Skeletal muscle tissue (tissue), 4 donors: ENCODE data around the gene TESK2. TPM values are rescaled to one million over a fixed set of nuclear protein-coding genes. Genes with fewer than 3 reads are reported as not detected.

ENCODE experiments used
- H3K27ac ChIP-seq: one replicate; pipeline ENCODE4 v1.7.0; 2013; ENCODE audit warnings: mild to moderate bottlenecking, low read depth, low read length, inconsistent platforms
- H3K27me3 ChIP-seq, 3 donors: one replicate each; pipeline ENCODE4 v1.7.0; 2013; ENCODE audit warnings: low read length in 3 of 3; ENCODE audit not compliant: control insufficient read depth in 3 of 3, insufficient read depth in 3 of 3
- H3K36me3 ChIP-seq, 3 donors: one replicate each; pipeline ENCODE4 v1.7.0; 2013; ENCODE audit warnings: low read length in 3 of 3; ENCODE audit not compliant: control insufficient read depth in 3 of 3, insufficient read depth in 3 of 3
- H3K4me1 ChIP-seq, 3 donors: one replicate each; pipeline ENCODE4 v1.7.0; 2013; ENCODE audit warnings: low read length in 3 of 3, mild to moderate bottlenecking in 3 of 3; ENCODE audit not compliant: control insufficient read depth in 3 of 3, insufficient read depth in 3 of 3
- H3K4me3 ChIP-seq, 3 donors: one replicate each; pipeline ENCODE4 v1.7.0; 2013; ENCODE audit warnings: low read length in 3 of 3
- H3K9ac ChIP-seq, 3 donors: one replicate each; pipeline ENCODE4 v1.7.0; 2013; ENCODE audit warnings: low read length in 3 of 3, mild to moderate bottlenecking in 3 of 3, moderate library complexity in 2 of 3, low read depth in 1 of 3
- H3K9me3 ChIP-seq, 3 donors: one replicate each; pipeline ENCODE4 v1.7.0; 2013; ENCODE audit warnings: low read length in 3 of 3; ENCODE audit not compliant: control insufficient read depth in 3 of 3
- total RNA-seq: library from RNA; depleted of rRNA; stranded (reverse); fragments of >200 nt; gene quantifications from one replicate; pipeline ENCODE4 v1.2.3, GENCODE V29; 2014
- donor health status: Osteomylitis.

The TESK2 gene
- total RNA-seq, 1 donor from 2014 or later, result 2.6 TPM

GRCh38 chr1:45325851-45326506 is 165.0 kb downstream of the TESK2 start:
- Histone ChIP-seq H3K9ac (peak overlapping the region in 1 of 3 donors; percentile 82), H3K4me3 (peak overlapping the region in 2 of 3 donors; percentile 76 to 81), H3K4me1 (peaks cover 8 to 24% (median 17%) of the 10 kb centered on the region in 3 donors), H3K27me3 (no peaks in the 10 kb centered on the region), H3K9me3 (no peaks in the 10 kb centered on the region), H3K36me3 (peaks cover 5 to 14% (median 8%) of the 10 kb centered on the region in 3 donors), H3K27ac (no peak overlapping the region)

- H3K27me3 ChIP-seq, result no peaks in the 10 kb centered on the region
- H3K9me3 ChIP-seq, result no peaks in the 10 kb centered on the region
- H3K4me1 ChIP-seq, result peaks cover 6 to 17% (median 14%) of the 10 kb centered on the region in 3 donors
- no peak overlapping the region for H3K9ac ChIP-seq
- no peak overlapping the region for H3K4me3 ChIP-seq
- no peak overlapping the region for H3K27ac ChIP-seq
- H3K36me3 ChIP-seq, result no peaks in the 10 kb centered on the region
These were observed 168.4 kb downstream of the TESK2 start for GRCh38 chr1:45322486-45323040.

- no peak overlapping the region for H3K27ac ChIP-seq
- H3K36me3 ChIP-seq, result no peaks in the 10 kb centered on the region
- peaks cover 0 to 6% (median 3%) of the 10 kb centered on the region in 3 donors for H3K4me1 ChIP-seq
- no peak overlapping the region for H3K4me3 ChIP-seq
- H3K9me3 ChIP-seq, result no peaks in the 10 kb centered on the region
- no peaks in the 10 kb centered on the region for H3K27me3 ChIP-seq
- no peak overlapping the region for H3K9ac ChIP-seq
These were observed 169.5 kb downstream of the TESK2 start for GRCh38 chr1:45321444-45321843.

- Histone ChIP-seq H3K9me3 (no peaks in the 10 kb centered on the region), H3K4me1 (no peaks in the 10 kb centered on the region), H3K9ac (no peak overlapping the region), H3K27ac (no peak overlapping the region), H3K36me3 (no peaks in the 10 kb centered on the region), H3K27me3 (no peaks in the 10 kb centered on the region), H3K4me3 (no peak overlapping the region)
These were observed 171.2 kb downstream of the TESK2 start for GRCh38 chr1:45319761-45320160.

GRCh38 chr1:45317166-45317565 is 173.8 kb downstream of the TESK2 start:
- H3K4me1 ChIP-seq, result no peaks in the 10 kb centered on the region
- H3K27me3 ChIP-seq, result no peaks in the 10 kb centered on the region
- no peak overlapping the region for H3K4me3 ChIP-seq
- no peak overlapping the region for H3K9ac ChIP-seq
- no peaks in the 10 kb centered on the region for H3K9me3 ChIP-seq
- no peak overlapping the region for H3K27ac ChIP-seq
- H3K36me3 ChIP-seq, result no peaks in the 10 kb centered on the region

GRCh38 chr1:45314266-45314665 is 176.7 kb downstream of the TESK2 start:
- Histone ChIP-seq H3K9ac (no peak overlapping the region), H3K27ac (no peak overlapping the region), H3K9me3 (no peaks in the 10 kb centered on the region), H3K36me3 (no peaks in the 10 kb centered on the region), H3K27me3 (no peaks in the 10 kb centered on the region), H3K4me3 (no peak overlapping the region), H3K4me1 (no peaks in the 10 kb centered on the region)

- Histone ChIP-seq H3K36me3 (no peaks in the 10 kb centered on the region), H3K27me3 (no peaks in the 10 kb centered on the region), H3K4me3 (no peak overlapping the region), H3K27ac (no peak overlapping the region), H3K4me1 (peaks cover 12 to 18% (median 18%) of the 10 kb centered on the region in 3 donors), H3K9me3 (no peaks in the 10 kb centered on the region), H3K9ac (no peak overlapping the region)
These were observed 184.1 kb downstream of the TESK2 start for GRCh38 chr1:45306905-45307304.

- Histone ChIP-seq H3K27ac (no peak overlapping the region), H3K36me3 (no peaks in the 10 kb centered on the region), H3K4me1 (peaks cover 12 to 18% (median 18%) of the 10 kb centered on the region in 3 donors), H3K4me3 (no peak overlapping the region), H3K9me3 (no peaks in the 10 kb centered on the region), H3K9ac (no peak overlapping the region), H3K27me3 (no peaks in the 10 kb centered on the region)
These were observed 184.6 kb downstream of the TESK2 start for GRCh38 chr1:45306319-45306718.

GRCh38 chr1:45305231-45305630 is 185.7 kb downstream of the TESK2 start:
- Histone ChIP-seq H3K9me3 (no peaks in the 10 kb centered on the region), H3K27me3 (no peaks in the 10 kb centered on the region), H3K9ac (no peak overlapping the region)

GRCh38 chr1:45304311-45305081 is 186.5 kb downstream of the TESK2 start:
- peak overlapping the region; percentile 87 for H3K27ac ChIP-seq
- peak overlapping the region; percentile 87 to 94 (median 94) for H3K9ac ChIP-seq
- H3K36me3 ChIP-seq, result no peaks in the 10 kb centered on the region

More at GRCh38 chr1:45305231-45305630, 185.7 kb downstream of the TESK2 start:
- H3K36me3 ChIP-seq, result no peaks in the 10 kb centered on the region
- peaks cover 12 to 18% (median 18%) of the 10 kb centered on the region in 3 donors for H3K4me1 ChIP-seq
- peak overlapping the region in 1 of 3 donors; percentile 76 for H3K4me3 ChIP-seq
- H3K27ac ChIP-seq, result peak overlapping the region; percentile 87

More at GRCh38 chr1:45304311-45305081, 186.5 kb downstream of the TESK2 start:
- Histone ChIP-seq H3K4me3 (peak overlapping the region; percentile 76 to 91 (median 85)), H3K27me3 (no peaks in the 10 kb centered on the region), H3K4me1 (peaks cover 12 to 18% (median 18%) of the 10 kb centered on the region in 3 donors), H3K9me3 (no peaks in the 10 kb centered on the region)
